Uterus (tissue), 2 donors: Measurements from ENCODE around the gene DNAH12.
"Not testable (repeated sequence)": the region's sequence is repeated elsewhere in the genome, so short reads cannot be mapped to it uniquely, and the experiment has no call there.

Experiments used
- POLR2A ChIP-seq, 2 donors: fragments of 450-650 bp; IDR thresholded peaks; one replicate each; pipeline ENCODE4 v1.6.1; 2016; ENCODE audit warnings: antibody characterized with exemption in 2 of 2, mild to moderate bottlenecking in 1 of 2, moderate library complexity in 1 of 2
- TF ChIP-seq, protein P1 (sequence below), 4 experiments: fragments of 200-600 bp in 2 of 4; fragments of 450-650 bp in 2 of 4; sonication (generic) in 2 of 4; IDR thresholded peaks; one replicate each; pipeline ENCODE4 v1.5.1; 2016 to 2019; ENCODE audit warnings: antibody characterized with exemption in 4 of 4, mild to moderate bottlenecking in 2 of 4, moderate library complexity in 1 of 4

DNA sequence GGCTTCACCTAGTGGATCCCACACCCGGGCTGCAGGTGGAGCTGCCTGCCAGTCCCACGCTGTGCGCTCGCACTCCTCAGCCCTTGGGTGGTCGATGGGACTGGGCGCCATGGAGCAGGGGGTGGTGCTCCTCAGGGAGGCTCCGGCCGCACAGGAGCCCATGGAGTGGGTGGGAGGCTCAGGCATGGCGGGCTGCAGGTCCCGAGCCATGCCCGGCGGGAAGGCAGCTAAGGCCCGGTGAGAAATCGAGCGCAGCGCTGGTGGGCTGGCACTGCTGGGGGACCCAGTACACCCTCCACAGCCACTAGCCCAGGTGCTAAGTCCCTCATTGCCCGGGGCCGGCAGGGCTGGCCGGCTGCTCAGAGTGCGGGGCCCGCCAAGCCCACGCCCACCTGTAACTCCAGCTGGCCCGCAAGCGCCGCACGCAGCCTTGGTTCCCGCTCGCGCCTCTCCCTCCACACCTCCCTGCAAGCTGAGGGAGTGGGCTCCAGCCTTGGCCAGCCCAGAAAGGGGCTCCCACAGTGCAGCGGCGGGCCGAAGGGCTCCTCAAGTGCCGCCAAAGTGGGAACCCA, 94.8 kb downstream of the DNAH12 start:
- TF ChIP-seq, protein P1, sequence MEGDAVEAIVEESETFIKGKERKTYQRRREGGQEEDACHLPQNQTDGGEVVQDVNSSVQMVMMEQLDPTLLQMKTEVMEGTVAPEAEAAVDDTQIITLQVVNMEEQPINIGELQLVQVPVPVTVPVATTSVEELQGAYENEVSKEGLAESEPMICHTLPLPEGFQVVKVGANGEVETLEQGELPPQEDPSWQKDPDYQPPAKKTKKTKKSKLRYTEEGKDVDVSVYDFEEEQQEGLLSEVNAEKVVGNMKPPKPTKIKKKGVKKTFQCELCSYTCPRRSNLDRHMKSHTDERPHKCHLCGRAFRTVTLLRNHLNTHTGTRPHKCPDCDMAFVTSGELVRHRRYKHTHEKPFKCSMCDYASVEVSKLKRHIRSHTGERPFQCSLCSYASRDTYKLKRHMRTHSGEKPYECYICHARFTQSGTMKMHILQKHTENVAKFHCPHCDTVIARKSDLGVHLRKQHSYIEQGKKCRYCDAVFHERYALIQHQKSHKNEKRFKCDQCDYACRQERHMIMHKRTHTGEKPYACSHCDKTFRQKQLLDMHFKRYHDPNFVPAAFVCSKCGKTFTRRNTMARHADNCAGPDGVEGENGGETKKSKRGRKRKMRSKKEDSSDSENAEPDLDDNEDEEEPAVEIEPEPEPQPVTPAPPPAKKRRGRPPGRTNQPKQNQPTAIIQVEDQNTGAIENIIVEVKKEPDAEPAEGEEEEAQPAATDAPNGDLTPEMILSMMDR (IDR thresholded peaks at IDR 0.05) = not testable (repeated sequence)
- not testable (repeated sequence) for TF ChIP-seq POLR2A (IDR thresholded peaks at IDR 0.05)
